ENCODE data around the gene HSPA5.
A peak's percentile ranks its signal among the peaks of the same experiment; 100 is the strongest.
"Not testable (repeated sequence)": the region's sequence is repeated elsewhere in the genome, so short reads cannot be mapped to it uniquely, and the experiment has no call there.

Gene HSPA5

GRCh38 chr9:125202846-125203618 is 38.1 kb downstream of the HSPA5 start:
- Histone ChIP-seq H3K27me3 (ENCODE audit: insufficient read depth, low read length, poor library complexity, severe bottlenecking) (no peaks in the 10 kb centered on the region), H3K4me2 (ENCODE audit: low read depth, low read length, poor library complexity, severe bottlenecking) (no peak overlapping the region), H3F3A (ENCODE audit: low read depth) (no peaks in the 10 kb centered on the region), H3K9ac (ENCODE audit: low read depth, low read length, poor library complexity, severe bottlenecking) (peak overlapping the region; percentile 18), H3K4me1 (ENCODE audit: insufficient read depth, low read length, poor library complexity, severe bottlenecking) (peaks cover 12% of the 10 kb centered on the region), H4K20me1 (ENCODE audit: insufficient read depth, low read length, poor library complexity, severe bottlenecking) (no peaks in the 10 kb centered on the region), H3K79me2 (ENCODE audit: insufficient read depth, low read length) (peaks cover 7% of the 10 kb centered on the region; the same call in 1 of the 2 replicates), H3K9me3 (ENCODE audit: insufficient read depth, low read depth, low read length) (no peaks in the 10 kb centered on the region), H3K9me2 (replicated peaks; ENCODE audit: low read depth, low read length) (no peaks in the 10 kb centered on the region), H3K36me3 (ENCODE audit: insufficient read depth, low read length) (no peaks in the 10 kb centered on the region), H3K4me3 (ENCODE audit: low read length, poor library complexity, severe bottlenecking) (no peak overlapping the region), H2AFZ (ENCODE audit: low read length) (no peak overlapping the region)
- no peak for TF ChIP-seq EZH2phosphoT487 (IDR thresholded peaks at IDR 0.05; ENCODE audit: borderline replicate concordance)
- TF ChIP-seq CTCF (conservative IDR thresholded peaks at IDR 0.05; ENCODE audit: low read length) = peak; percentile 41

- Histone ChIP-seq H3K9ac (ENCODE audit: low read depth, low read length, poor library complexity, severe bottlenecking) (peak within 1 kb of the TSS; percentile 82), H3K9me3 (ENCODE audit: insufficient read depth, low read depth, low read length) (no peaks in the 10 kb centered on the region), H2AFZ (ENCODE audit: low read length) (peak within 1 kb of the TSS; percentile 97), H3K4me2 (ENCODE audit: low read depth, low read length, poor library complexity, severe bottlenecking) (peak within 1 kb of the TSS; percentile 85), H3K36me3 (ENCODE audit: insufficient read depth, low read length) (no peaks in the 10 kb centered on the region), H3K9me2 (replicated peaks; ENCODE audit: low read depth, low read length) (no peaks in the 10 kb centered on the region), H4K20me1 (ENCODE audit: insufficient read depth, low read length, poor library complexity, severe bottlenecking) (no peaks in the 10 kb centered on the region), H3F3A (ENCODE audit: low read depth) (no peaks in the 10 kb centered on the region), H3K4me1 (ENCODE audit: insufficient read depth, low read length, poor library complexity, severe bottlenecking) (peaks cover 15% of the 10 kb centered on the region), H3K4me3 (ENCODE audit: low read length, poor library complexity, severe bottlenecking) (peak within 1 kb of the TSS; percentile 95), H3K79me2 (ENCODE audit: insufficient read depth, low read length) (peaks cover 7% of the 10 kb centered on the region; the same call in 1 of the 2 replicates), H3K27me3 (ENCODE audit: insufficient read depth, low read length, poor library complexity, severe bottlenecking) (no peaks in the 10 kb centered on the region)
- TF ChIP-seq EZH2phosphoT487 (IDR thresholded peaks at IDR 0.05; ENCODE audit: borderline replicate concordance) (no peak), CTCF (conservative IDR thresholded peaks at IDR 0.05; ENCODE audit: low read length) (no peak)
Measured at GRCh38 chr9:125200216-125201047, 40.7 kb downstream of the HSPA5 start, which contains the start of gene RABEPK. Gene RABEPK (plus strand): TSS chr9:125200542. CDS start chr9:125203014, 2,472 bp downstream.

DNA sequence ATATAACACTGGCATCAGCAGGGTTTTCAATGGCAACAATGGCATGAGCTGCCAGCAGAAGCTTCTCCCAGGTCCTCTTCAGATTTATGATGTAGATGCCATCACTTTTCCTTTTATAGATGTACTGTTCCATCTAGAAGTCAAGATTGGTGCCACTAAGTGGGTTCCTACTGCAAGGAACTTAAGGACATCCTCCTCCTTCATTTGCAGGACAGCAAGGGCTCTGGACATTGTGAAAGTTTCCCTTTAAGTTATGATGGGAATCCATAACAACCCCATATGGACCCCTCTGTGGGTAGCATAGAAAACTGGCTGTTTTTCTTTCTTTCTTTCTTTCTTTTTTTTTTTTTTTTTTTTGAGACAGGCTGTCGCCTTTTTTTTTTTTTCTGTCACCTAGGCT is 45.6 kb downstream of the HSPA5 start:
- H3K27me3 ChIP-seq (ENCODE audit: insufficient read depth, low read length, poor library complexity, severe bottlenecking); H3K9me3 ChIP-seq (ENCODE audit: insufficient read depth, low read depth, low read length); H2AFZ ChIP-seq (ENCODE audit: low read length); H3K4me3 ChIP-seq (ENCODE audit: low read length, poor library complexity, severe bottlenecking); H3K36me3 ChIP-seq (ENCODE audit: insufficient read depth, low read length); H3K9me2 ChIP-seq (replicated peaks; ENCODE audit: low read depth, low read length); H3F3A ChIP-seq (ENCODE audit: low read depth); H3K79me2 ChIP-seq (ENCODE audit: insufficient read depth, low read length); H3K4me2 ChIP-seq (ENCODE audit: low read depth, low read length, poor library complexity, severe bottlenecking); H3K9ac ChIP-seq (ENCODE audit: low read depth, low read length, poor library complexity, severe bottlenecking); H4K20me1 ChIP-seq (ENCODE audit: insufficient read depth, low read length, poor library complexity, severe bottlenecking): not testable (repeated sequence)
- peaks cover 14% of the 10 kb centered on the region for H3K4me1 ChIP-seq (ENCODE audit: insufficient read depth, low read length, poor library complexity, severe bottlenecking)

GRCh38 chr9:125194466-125194865 is 46.7 kb downstream of the HSPA5 start:
- not testable (repeated sequence) for H3K27me3 ChIP-seq (ENCODE audit: insufficient read depth, low read length, poor library complexity, severe bottlenecking); H3F3A ChIP-seq (ENCODE audit: low read depth); H3K9ac ChIP-seq (ENCODE audit: low read depth, low read length, poor library complexity, severe bottlenecking); H4K20me1 ChIP-seq (ENCODE audit: insufficient read depth, low read length, poor library complexity, severe bottlenecking); H2AFZ ChIP-seq (ENCODE audit: low read length); H3K4me3 ChIP-seq (ENCODE audit: low read length, poor library complexity, severe bottlenecking); H3K36me3 ChIP-seq (ENCODE audit: insufficient read depth, low read length); H3K4me2 ChIP-seq (ENCODE audit: low read depth, low read length, poor library complexity, severe bottlenecking); H3K9me3 ChIP-seq (ENCODE audit: insufficient read depth, low read depth, low read length); H3K9me2 ChIP-seq (replicated peaks; ENCODE audit: low read depth, low read length)
- Histone ChIP-seq H3K4me1 (ENCODE audit: insufficient read depth, low read length, poor library complexity, severe bottlenecking) (peaks cover 18% of the 10 kb centered on the region), H3K79me2 (ENCODE audit: insufficient read depth, low read length) (peaks cover 12% of the 10 kb centered on the region)
